Inflammatory macrophage (primary cell): ENCODE results near the gene NOMO2.
"Not testable (repeated sequence)": the region's sequence is repeated elsewhere in the genome, so short reads cannot be mapped to it uniquely, and the experiment has no call there.

Experiments
- DNase-seq, 2 donors: peaks; one replicate each; pipeline ENCODE4 v3.0.0-alpha.2; 2020 to 2022
- total RNA-seq, 18 experiments: gene quantifications; one replicate each; lab custom pipeline; 2026; ENCODE audit warnings: mixed read lengths in 6 of 18, inconsistent platforms in 2 of 18; lab: John Stamatoyannopoulos, UW

NOMO2 gene, protein sequence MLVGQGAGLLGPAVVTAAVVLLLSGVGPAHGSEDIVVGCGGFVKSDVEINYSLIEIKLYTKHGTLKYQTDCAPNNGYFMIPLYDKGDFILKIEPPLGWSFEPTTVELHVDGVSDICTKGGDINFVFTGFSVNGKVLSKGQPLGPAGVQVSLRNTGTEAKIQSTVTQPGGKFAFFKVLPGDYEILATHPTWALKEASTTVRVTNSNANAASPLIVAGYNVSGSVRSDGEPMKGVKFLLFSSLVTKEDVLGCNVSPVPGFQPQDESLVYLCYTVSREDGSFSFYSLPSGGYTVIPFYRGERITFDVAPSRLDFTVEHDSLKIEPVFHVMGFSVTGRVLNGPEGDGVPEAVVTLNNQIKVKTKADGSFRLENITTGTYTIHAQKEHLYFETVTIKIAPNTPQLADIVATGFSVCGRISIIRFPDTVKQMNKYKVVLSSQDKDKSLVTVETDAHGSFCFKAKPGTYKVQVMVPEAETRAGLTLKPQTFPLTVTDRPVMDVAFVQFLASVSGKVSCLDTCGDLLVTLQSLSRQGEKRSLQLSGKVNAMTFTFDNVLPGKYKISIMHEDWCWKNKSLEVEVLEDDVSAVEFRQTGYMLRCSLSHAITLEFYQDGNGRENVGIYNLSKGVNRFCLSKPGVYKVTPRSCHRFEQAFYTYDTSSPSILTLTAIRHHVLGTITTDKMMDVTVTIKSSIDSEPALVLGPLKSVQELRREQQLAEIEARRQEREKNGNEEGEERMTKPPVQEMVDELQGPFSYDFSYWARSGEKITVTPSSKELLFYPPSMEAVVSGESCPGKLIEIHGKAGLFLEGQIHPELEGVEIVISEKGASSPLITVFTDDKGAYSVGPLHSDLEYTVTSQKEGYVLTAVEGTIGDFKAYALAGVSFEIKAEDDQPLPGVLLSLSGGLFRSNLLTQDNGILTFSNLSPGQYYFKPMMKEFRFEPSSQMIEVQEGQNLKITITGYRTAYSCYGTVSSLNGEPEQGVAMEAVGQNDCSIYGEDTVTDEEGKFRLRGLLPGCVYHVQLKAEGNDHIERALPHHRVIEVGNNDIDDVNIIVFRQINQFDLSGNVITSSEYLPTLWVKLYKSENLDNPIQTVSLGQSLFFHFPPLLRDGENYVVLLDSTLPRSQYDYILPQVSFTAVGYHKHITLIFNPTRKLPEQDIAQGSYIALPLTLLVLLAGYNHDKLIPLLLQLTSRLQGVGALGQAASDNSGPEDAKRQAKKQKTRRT
- total RNA-seq: 23.0 to 48.9 (median 38.1) reads per million in 18 experiments

DNA sequence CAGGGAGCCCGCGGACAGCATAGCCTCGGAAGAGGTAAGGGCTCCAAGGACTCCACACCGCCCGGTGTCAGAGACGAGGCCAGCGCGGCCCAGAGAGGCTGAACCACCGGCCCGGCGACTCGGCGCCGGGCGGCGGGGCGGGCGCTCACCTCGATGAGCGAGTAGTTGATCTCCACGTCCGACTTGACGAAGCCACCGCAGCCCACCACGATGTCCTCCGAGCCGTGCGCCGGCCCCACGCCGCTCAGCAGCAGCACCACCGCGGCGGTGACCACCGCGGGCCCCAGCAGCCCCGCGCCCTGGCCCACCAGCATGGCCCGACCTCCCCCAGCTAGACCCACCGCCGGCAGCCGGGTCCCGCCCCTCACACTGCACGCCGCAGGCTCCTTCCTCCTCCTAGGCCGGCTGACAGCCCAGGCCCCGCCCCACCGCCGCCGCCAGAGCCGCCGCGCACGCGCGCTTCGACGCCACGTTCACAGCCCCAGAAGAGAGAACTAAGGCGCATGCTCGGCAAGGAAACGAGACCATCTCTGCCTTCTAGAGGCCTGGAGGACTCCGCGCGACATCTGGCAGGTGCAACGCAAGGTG, at the start of gene NOMO2:
NOMO2 (minus strand) TSS at position 371 of the 588 bp plus-strand sequence; CDS start at position 314, 57 bp downstream.
- peak in 1 of 2 donors; percentile 28 for DNase-seq

DNA sequence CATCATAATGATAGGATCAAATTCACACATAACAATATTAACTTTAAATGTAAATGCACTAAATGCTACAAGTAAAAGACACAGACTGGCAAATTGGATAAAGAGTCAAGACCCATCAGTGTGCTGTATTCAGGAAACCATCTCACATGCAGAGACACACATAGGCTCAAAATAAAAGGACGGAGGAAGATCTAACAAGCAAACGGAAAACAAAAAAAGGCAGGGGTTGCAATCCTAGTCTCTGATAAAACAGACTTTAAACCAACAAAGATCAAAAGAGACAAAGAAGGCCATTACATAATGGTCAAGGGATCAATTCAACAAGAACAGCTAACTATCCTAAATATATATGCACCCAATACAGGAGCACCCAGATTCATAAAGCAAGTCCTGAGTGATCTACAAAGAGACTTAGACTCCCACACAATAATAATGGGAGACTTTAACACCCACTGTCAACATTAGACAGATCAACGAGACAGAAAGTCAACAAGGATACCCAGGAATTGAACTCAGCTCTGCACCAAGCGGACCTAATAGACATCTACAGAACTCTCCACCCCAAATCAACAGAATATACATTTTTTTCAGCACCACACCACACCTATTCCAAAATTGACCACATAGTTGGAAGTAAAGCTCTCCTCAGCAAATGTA, 48.4 kb upstream of the NOMO2 start:
- DNase-seq: not testable (repeated sequence)

DNA sequence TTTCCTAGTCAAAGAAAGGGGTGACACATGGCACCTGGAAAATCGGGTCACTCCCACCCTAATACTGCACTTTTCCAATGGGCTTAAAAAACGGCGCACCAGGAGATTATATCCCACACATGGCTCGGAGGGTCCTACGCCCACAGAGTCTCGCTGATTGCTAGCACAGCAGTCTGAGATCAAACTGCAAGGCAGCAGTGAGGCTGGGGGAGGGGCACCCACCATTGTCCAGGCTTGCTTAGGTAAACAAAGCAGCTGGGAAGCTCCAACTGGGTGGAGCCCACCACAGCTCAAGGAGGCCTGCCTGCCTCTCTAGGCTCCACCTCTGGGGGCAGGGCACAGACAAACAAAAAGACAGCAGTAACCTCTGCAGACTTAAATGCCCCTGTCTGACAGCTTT, 46.4 kb upstream of the NOMO2 start:
- DNase-seq: not testable (repeated sequence)

DNA sequence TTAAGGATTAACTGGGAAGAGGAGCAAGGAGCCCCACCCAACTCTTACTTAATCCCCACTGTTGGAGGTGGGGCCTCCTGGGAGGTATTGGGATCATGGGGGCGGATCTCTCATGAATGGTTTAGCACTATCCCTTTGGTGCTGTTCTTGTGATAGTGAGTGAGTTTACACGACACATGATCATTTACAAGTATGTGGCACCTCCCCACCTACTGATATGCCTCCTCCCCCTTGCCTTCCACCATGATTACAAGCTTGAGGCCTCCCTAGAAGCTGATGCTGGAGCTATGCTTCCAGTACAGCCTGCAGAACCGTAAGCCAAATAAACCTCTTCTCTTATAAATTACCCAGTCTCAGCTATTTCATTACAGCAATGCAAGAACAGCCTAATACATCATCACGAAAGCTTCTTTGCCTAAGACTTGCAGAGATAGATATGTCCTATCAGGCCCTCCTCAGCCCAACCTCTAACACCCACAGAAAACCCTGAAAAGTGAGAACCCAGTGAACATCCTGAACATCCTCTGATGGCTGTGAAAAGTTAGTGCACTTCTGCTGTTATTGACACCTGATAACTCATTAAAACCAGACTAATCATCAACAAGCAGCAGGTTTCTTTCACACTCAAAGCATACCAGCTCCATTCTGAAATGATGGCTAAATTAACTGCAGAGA, 41.8 kb upstream of the NOMO2 start:
- DNase-seq: not testable (repeated sequence)

- DNase-seq: not testable (repeated sequence)
These were observed 36.7 kb upstream of the NOMO2 start for GRCh38 chr16:18598582-18598981.

GRCh38 chr16:18597734-18598133, 35.8 kb upstream of the NOMO2 start:
- not testable (repeated sequence) for DNase-seq

DNA sequence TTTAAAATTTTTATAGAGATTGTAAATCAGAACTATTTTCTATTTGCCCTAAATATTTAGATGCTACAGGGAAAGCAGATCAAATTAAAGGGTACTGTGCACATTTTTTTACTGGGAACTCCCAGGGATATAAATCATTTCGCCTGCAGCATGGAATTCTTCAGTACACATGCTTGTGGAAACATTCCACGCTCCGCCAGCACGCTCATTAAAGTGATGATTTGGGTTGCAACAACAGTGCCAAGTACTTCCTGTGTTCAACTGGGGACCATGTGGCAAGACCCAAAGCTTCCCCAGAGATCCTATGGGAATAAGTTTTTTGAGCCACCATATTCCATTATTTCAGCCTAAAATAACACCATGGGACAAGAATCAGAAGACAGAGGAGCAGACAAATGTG, 35.4 kb upstream of the NOMO2 start:
- DNase-seq: not testable (repeated sequence)

DNA sequence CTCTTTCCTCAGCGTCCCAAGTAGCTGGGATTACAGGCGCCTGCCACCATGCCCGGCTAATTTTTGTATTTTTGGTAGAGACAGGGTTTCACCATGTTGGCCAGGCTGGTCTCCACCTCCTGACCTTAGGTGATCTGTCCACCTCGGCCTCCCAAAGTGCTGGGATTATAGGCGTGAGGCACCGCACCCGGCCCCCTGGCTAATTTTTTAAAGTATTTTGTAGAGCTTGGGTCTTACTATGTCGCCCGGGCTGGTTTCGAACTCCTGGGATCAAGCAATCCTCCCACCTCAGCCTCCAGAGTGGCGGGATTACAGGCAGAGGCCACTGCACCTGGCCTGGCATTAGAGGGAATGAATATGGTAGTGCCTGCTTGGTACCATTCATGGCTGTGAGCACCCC, 33.9 kb upstream of the NOMO2 start:
- DNase-seq: not testable (repeated sequence)

- peak in 1 of 2 donors; percentile 27 for DNase-seq
These were observed 33.0 kb upstream of the NOMO2 start for GRCh38 chr16:18594880-18595279.

DNA sequence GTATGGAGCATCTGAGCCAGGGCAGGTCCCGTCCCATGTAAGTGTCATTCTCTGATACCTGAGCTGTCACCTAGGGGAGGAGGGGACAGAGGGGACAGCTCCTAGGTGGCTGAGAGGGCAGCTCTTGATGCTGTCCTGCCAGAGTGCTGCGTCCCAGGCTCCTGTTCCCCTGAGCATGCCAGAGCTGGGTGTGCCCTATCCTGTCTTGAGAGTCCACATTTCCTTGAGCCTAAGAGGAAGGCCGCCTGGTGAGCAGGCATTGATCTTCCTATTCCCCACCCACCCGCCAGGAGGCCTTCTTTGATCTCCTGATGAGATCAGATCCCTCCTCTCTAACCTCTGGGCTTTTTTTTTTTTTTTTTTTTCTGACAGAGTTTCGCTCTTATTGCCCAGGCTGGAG, 32.0 kb upstream of the NOMO2 start:
- DNase-seq: not testable (repeated sequence)

- DNase-seq: peak in 1 of 2 donors; percentile 5
These were observed 31.1 kb upstream of the NOMO2 start for GRCh38 chr16:18592982-18593381.

DNA sequence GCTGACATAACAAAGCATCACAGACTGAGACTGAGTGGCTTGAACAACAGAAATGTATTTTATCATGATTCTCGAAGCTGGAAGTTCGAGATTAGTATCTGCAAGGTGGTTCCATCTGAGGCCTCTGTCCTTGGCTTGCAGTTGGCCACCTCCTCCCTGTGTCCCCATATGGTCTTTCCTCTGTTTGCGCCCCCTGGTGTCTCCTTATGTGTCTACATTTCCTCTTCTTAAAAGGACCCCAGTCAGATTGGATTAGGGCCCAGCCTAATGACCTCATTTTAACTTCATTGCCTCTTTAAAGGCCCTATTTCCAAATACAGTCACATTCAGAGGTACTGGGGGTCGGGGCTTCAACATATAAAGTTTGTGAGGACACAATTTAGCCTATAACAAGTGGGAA, 30.0 kb upstream of the NOMO2 start:
- DNase-seq: peak; percentile 36 to 42

- not testable (repeated sequence) for DNase-seq
These were observed 29.5 kb upstream of the NOMO2 start for GRCh38 chr16:18591441-18591840.

GRCh38 chr16:18589806-18590205, 27.9 kb upstream of the NOMO2 start:
- not testable (repeated sequence) for DNase-seq

DNA sequence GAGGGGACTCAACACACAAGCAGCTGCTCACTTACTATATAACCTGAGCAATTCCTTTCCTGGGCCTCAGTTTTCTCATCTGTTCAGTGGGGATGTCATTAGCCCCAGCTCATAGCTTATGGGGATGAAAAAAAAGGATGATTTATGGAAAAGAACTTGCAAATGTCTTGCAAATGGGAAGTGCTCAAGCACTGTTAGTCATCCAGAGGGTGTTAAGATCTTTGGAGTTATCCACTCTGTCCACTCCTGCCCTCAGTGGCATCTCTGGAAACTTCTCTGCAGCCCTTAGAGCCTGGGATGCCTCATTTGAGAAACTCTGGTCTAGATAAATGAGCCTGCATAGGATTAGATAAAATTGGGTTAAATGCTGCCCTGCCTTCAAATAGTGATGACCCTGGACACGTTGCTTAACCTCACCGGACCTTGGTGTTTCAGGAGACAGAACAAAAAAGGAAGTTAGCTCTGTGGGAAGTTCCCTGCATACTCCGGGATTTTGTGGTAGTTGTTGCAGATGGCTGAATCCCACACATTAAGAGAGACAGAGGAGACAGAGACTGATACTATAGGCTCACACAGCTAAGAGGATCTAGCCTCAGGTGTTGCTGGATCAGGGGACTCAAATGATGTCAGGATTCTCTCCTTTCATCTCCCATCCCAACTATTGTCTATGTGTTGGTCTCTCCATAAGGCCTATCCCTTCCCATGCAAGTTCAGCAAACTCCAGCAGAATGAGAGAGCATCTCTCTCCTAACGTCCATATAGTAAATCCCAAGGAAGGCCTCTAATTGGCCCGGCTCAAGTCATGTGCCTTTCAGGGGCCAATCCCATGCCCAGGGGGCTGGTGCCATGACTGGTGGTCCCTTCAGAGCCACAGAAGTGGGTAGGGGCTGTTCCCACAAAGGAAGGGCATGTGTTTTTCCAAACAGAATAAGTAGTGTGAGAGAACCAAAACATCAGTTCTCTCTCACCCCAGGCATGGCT, 25.0 kb upstream of the NOMO2 start:
- DNase-seq: peak; percentile 46 to 80

DNA sequence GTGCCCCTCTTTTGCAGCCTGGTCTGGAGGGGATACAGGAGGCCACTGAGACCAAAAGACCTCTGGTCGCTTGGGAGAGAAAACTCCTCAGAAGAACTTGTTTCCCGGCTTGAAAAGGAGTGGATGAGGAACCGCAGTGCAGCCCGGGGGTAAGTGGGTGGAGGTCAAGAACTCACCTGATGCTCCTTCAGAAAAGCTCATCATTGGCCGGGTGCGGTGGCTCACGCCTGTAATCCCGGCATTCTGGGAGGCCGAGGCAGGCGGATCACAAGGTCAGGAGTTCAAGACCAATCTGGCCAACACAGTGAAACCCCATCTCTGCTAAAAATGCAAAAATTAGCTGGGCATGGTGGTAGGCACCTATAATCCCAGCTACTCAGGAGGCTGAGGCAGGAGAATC, 23.9 kb upstream of the NOMO2 start:
- not testable (repeated sequence) for DNase-seq

- peak in 1 of 2 donors; percentile 6 for DNase-seq
These were observed 21.0 kb upstream of the NOMO2 start for GRCh38 chr16:18582902-18583301.

DNA sequence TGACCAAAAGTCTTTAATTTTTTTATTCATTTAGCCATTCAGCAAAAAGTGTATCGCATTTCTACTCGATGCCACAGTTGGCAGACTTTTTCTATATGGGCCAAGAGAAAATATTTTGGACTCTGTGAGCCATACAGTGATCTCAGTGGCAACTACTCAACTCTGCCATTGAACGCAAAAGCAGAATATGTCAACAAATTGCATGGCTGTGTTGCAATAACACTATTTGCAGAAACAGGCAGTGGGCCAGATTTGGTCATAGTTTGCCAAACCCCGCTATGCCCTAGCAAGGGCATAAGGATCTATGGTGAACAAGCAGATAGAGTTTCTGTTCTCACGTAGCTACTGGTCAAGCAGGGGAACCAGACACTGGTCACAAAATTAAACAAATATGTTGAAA, 18.5 kb upstream of the NOMO2 start:
- peak; percentile 28 to 54 for DNase-seq

DNA sequence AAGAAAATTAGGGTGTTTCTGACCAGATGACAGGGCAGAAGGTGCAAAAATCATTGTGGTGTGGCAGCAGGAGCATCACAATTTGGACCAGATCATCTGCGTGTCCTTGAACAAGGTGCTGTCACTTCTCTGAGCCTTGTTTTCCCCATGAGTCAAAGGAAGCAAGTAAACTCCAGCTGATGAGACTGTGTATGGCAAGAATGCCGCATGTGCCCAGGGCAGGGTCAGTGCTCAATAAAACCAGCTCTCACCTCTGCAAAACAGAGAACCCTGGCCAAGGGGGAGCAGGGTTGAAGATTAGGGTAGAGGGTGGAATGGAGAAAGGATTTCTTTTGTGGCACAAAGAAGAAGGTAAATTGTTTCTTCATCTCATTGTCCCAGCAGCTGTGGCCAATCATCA, 17.4 kb upstream of the NOMO2 start:
- DNase-seq: not testable (repeated sequence)

DNA sequence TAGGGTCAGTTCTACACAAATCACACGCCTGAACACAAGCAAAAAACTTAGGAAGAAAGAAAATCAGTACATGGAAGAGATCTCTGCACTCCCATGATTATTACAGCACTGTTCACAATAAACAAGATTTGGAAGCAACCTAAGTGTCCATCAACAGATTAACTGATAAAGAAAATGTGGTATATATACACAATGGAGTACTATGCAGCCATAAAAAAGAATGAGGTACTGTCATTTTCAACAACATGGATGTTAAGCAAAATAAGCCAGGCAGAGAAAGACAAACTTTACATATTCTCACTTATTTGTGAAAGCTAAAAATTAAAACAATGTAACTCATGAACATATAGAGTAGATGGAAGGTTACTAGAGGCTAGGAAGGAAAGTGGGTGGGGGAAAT, 16.0 kb upstream of the NOMO2 start:
- not testable (repeated sequence) for DNase-seq
